HepG2 (cell line): ENCODE results near the gene PRIM2. TPM values are rescaled to one million over a fixed set of nuclear protein-coding genes. Genes with fewer than 3 reads are reported as not detected.
A peak's percentile ranks its signal among the peaks of the same experiment; 100 is the strongest.
"Not testable (repeated sequence)": the region's sequence is repeated elsewhere in the genome, so short reads cannot be mapped to it uniquely, and the experiment has no call there.

Experiments
- ATAC-seq: fragments of 200-7000 bp; cut with Tn5 transposase; 3 replicates; pipeline ENCODE4 v1.9.1; 2020; ENCODE audit warnings: mild to moderate bottlenecking, moderate library complexity
- BruUV-seq: library from RNA; stranded (reverse); fragments of 400-500 nt; replicated peaks from 2 replicates; lab custom pipeline; 2021; lab: Mats Ljungman, UMichigan
- CTCF ChIA-PET: fragments of 300-600 bp; formaldehyde crosslinking; extraction: SDS; loops from one replicate; lab custom pipeline; 2021; ENCODE audit warnings: low total read pairs, inconsistent platforms, low intra/inter-chr PET ratio; lab: Yijun Ruan, JAX
- POLR2A ChIA-PET: fragments of 350-600 bp; sonication (Branson Sonifier 250); formaldehyde crosslinking; loops from one replicate; lab custom pipeline; 2020; ENCODE audit warnings: antibody characterized with exemption, inconsistent platforms; lab: Yijun Ruan, JAX
- DNase-seq: peaks from one replicate; pipeline ENCODE4 v3.0.0-alpha.2; 2015; ENCODE audit warnings: low spot score
- FAIRE-seq: peaks from 3 replicates; lab custom pipeline; 2011; peaks lifted over from hg19 to GRCh38; lab: Jason Lieb, UNC
- H2AFZ ChIP-seq: one replicate; pipeline ENCODE4 v1.6.1; 2011; ENCODE audit warnings: low read length, inconsistent platforms
- H3K27ac ChIP-seq: fragments of 300-600 bp; 3 replicates; pipeline ENCODE4 v1.8.0; 2011; ENCODE audit warnings: mixed run types, mild to moderate bottlenecking, mixed read lengths, low read length, inconsistent platforms; ENCODE audit not compliant: insufficient read depth; ENCODE audit errors: extremely low read length
- H3K27me3 ChIP-seq, 2 experiments: fragments of 200-600 bp in 1 of 2; 2 replicates in 1 of 2; 3 replicates in 1 of 2; pipeline versions ENCODE4 v1.6.0 to v1.8.0; 2011; ENCODE audit warnings: low read length in 2 of 2, mild to moderate bottlenecking in 2 of 2, moderate library complexity in 2 of 2, inconsistent platforms in 1 of 2; ENCODE audit not compliant: insufficient read depth in 2 of 2, control insufficient read depth in 1 of 2
- H3K36me3 ChIP-seq, 2 experiments: fragments of 200-600 bp in 1 of 2; replicated peaks in 1 of 2; 2 replicates in 1 of 2; 3 replicates in 1 of 2; pipeline versions ENCODE4 v1.5.1 to v1.8.0; 2011; ENCODE audit warnings: low read length in 2 of 2, inconsistent platforms in 1 of 2; ENCODE audit not compliant: insufficient read depth in 2 of 2, control insufficient read depth in 1 of 2
- H3K4me1 ChIP-seq: 2 replicates; pipeline ENCODE4 v1.5.1; 2012; ENCODE audit warnings: low read length, inconsistent platforms; ENCODE audit not compliant: insufficient read depth
- H3K4me2 ChIP-seq: 2 replicates; pipeline ENCODE4 v1.6.0; 2011; ENCODE audit warnings: low read depth, low read length, inconsistent platforms
- H3K4me3 ChIP-seq, 3 experiments: fragments of 200-600 bp in 1 of 3; sonication (generic), shearing (Covaris generic) in 1 of 3; replicated peaks in 1 of 3; 2 replicates each; pipeline ENCODE4 v1.5.1; 2011 to 2016; ENCODE audit warnings: low read length in 3 of 3, inconsistent platforms in 2 of 3, low read depth in 2 of 3, mild to moderate bottlenecking in 2 of 3, control low read depth in 1 of 3, mixed read lengths in 1 of 3; ENCODE audit not compliant: insufficient read depth in 1 of 3
- H3K79me2 ChIP-seq: one replicate; pipeline ENCODE4 v1.6.1; 2011; ENCODE audit warnings: low read length, inconsistent platforms; ENCODE audit not compliant: insufficient read depth
- H3K9ac ChIP-seq: 2 replicates; pipeline ENCODE4 v1.6.0; 2011; ENCODE audit warnings: mild to moderate bottlenecking, low read depth, low read length, inconsistent platforms; ENCODE audit not compliant: insufficient read depth
- H3K9me3 ChIP-seq: 2 replicates; pipeline ENCODE4 v1.5.1; 2012; ENCODE audit warnings: mild to moderate bottlenecking, low read length
- H4K20me1 ChIP-seq: 2 replicates; pipeline ENCODE4 v1.6.0; 2011; ENCODE audit warnings: inconsistent platforms, mild to moderate bottlenecking, low read length, moderate library complexity; ENCODE audit not compliant: insufficient read depth
- MAFF ChIP-seq: IDR thresholded peaks from 2 replicates; pipeline ENCODE4 v1.6.1; 2011; ENCODE audit warnings: low read depth, low read length, improper control_type of control experiment
- MAFK ChIP-seq, 2 experiments: IDR thresholded peaks in 1 of 2; conservative IDR thresholded peaks in 1 of 2; 2 replicates each; pipeline ENCODE4 v1.6.1; 2011; ENCODE audit warnings: improper control_type of control experiment in 2 of 2, low read length in 2 of 2
- WGBS: methylation state at CpG from one replicate; pipeline ENCODE4 v1.1.6; 2017; ENCODE audit warnings: low lambda C conversion rate; 5-methylcytosine and 5-hydroxymethylcytosine counted together
- in situ Hi-C: cut with HindIII; loops from 2 replicates; pipeline ENCODE4 v1.10.0; 2017; ENCODE audit warnings: low pct_unique_long_range_greater_than_20kb; ENCODE audit not compliant: extremely low pct_ligation_motif_present
- intact Hi-C: fragments of 100-400 bp; cut with micrococcal nuclease; formaldehyde crosslinking; loops from one replicate; pipeline ENCODE4 v1.10.0; 2022; ENCODE audit not compliant: unreplicated experiment
- polyA plus RNA-seq, 8 experiments: library from polyadenylated mRNA; depleted of rRNA in 3 of 8; stranded (reverse) in 7 of 8; unstranded in 1 of 8; fragments of >200 nt; fragmentation: Illumina TruSeq in 4 of 8; extraction: Trizol in 4 of 8; gene quantifications; 2 replicates each; pipeline versions ENCODE4 v1.2.1 to v1.2.3, GENCODE V29; 2011 to 2016; ENCODE audit warnings: low read depth in 4 of 8, missing spikeins in 1 of 8, mixed read lengths in 1 of 8; ENCODE audit not compliant: insufficient read depth in 1 of 8
- total RNA-seq, 5 experiments: library from RNA; depleted of rRNA; stranded (reverse); fragments of >200 nt; fragmentation: Illumina TruSeq; extraction: Trizol; gene quantifications; 2 replicates each; pipeline ENCODE4 v1.2.3, GENCODE V29; 2016; ENCODE audit warnings: low read depth in 1 of 5

Gene PRIM2
- total and polyA plus RNA-seq, 2 of the 13 experiments (the other 11 are each of a cell fraction or from before 2014, with no cell fraction given): 8.0 to 52.7 TPM

DNA sequence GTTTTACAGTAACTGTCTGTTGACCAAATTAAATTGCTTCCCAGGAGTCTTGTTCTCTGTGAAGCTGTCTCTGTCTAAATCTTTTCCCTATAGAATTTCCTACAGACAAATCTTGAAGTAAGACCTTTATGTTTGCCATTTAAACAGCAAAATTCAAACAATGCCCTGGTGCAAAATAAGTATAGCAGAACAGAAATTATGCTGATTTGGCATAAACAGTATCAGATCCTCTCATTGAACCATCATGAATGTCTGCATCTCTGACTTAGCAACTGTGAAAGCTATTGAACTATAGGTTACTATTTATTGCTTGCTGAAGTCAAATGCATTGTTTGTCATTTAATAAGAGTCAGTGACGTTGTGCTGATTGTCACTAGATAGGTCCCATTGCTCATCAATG lies 123.3 kb downstream of the PRIM2 start:
- H3K9me3 ChIP-seq, H3K27ac ChIP-seq, H3K4me2 ChIP-seq, H3K79me2 ChIP-seq, in situ Hi-C loops, H4K20me1 ChIP-seq, BruUV-seq: not testable (repeated sequence)
- peak; percentile 66 to 74; a peak in 3 of 4 replicates for TF ChIP-seq MAFK (conservative IDR thresholded peaks at IDR 0.05 in 1 of 2, IDR thresholded peaks at IDR 0.05 in 1 of 2; ENCODE audit: low read length in 2 of 2)
- peak; percentile 82 for TF ChIP-seq MAFF
- TF ChIP-seq, all 625 proteins: peak for 2; not testable (repeated sequence) for 623
- FAIRE-seq, H3K4me1 ChIP-seq, DNase-seq, ATAC-seq, CTCF ChIA-PET, H3K4me3 ChIP-seq, H3K27me3 ChIP-seq, H3K36me3 ChIP-seq, intact Hi-C loops, H3K9ac ChIP-seq, H2AFZ ChIP-seq, POLR2A ChIA-PET: not testable (repeated sequence)
- WGBS: 100% methylated on average over 1 of the region's 1 CpG

DNA sequence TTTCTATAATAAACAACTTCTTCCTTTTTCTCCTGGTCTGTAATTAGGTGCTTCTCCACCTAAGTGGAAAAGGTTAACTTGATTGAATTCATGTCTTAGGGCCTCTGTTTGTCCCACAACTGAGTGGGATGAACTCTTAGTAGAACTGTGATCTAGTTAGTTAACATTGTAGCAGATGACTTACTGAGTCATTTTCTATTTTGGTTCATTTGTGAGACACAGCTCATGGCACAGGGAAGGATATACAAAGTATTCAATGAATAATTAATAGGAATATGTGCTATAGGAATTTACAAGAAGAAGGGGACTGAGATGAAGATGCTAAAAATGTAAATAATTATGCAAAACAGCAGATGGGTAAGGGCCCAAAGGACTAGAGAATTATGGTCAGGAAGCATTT lies 124.7 kb downstream of the PRIM2 start:
- H3K4me2 ChIP-seq, H3K79me2 ChIP-seq, BruUV-seq, ATAC-seq, H3K4me1 ChIP-seq, intact Hi-C loops, DNase-seq, CTCF ChIA-PET, H3K9me3 ChIP-seq, H2AFZ ChIP-seq, H3K4me3 ChIP-seq, H3K27ac ChIP-seq, in situ Hi-C loops, FAIRE-seq, H4K20me1 ChIP-seq, H3K27me3 ChIP-seq, H3K36me3 ChIP-seq, POLR2A ChIA-PET, H3K9ac ChIP-seq: not testable (repeated sequence)

DNA sequence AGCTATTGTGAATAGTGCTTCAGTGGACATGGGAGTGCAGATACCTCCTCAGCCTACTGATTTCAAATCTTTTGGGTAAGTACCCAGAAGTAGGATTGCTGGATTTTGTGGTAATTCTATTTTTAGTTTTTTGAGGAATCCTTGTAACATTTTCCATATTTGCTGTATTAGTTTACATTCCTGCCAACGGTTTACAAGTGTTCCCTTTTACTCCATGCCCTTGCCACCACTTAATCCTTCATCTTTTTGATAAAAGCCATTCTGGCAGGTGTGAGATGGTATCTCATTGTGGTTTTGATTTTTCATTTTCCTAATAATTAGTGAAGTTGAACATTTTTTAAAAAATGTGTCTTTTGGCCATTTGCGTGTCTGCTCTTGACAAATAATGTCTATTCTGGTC lies 125.8 kb downstream of the PRIM2 start:
- ATAC-seq, in situ Hi-C loops: not testable (repeated sequence)

More for the DNA sequence above, 125.8 kb downstream of the PRIM2 start:
- intact Hi-C loops, H3K27ac ChIP-seq, H2AFZ ChIP-seq, H3K27me3 ChIP-seq, H3K4me3 ChIP-seq, BruUV-seq, CTCF ChIA-PET, H4K20me1 ChIP-seq, H3K36me3 ChIP-seq, H3K4me2 ChIP-seq, FAIRE-seq, POLR2A ChIA-PET, H3K9ac ChIP-seq, H3K9me3 ChIP-seq, DNase-seq, H3K4me1 ChIP-seq, H3K79me2 ChIP-seq: not testable (repeated sequence)
- 93% methylated on average over 2 of the region's 2 CpGs for WGBS
